HFF-Myc (cell line): ENCODE data around the gene RAF1.

ENCODE experiments used
- DNase-seq: peaks from one replicate; pipeline ENCODE4 v3.0.0-alpha.2; 2011; ENCODE audit warnings: low read depth; ENCODE audit errors: extremely low read depth
- H3K4me3 ChIP-seq: replicated peaks from 2 replicates; pipeline ENCODE4 v1.5.1; 2011; ENCODE audit warnings: low read depth, mild to moderate bottlenecking, control low read depth, low read length
- TF ChIP-seq, protein P1 (sequence below): IDR thresholded peaks from 2 replicates; pipeline ENCODE4 v1.5.1; 2012; ENCODE audit warnings: mild to moderate bottlenecking, low read depth, low read length, control low read depth; ENCODE audit errors: missing control alignments

Gene RAF1

DNA sequence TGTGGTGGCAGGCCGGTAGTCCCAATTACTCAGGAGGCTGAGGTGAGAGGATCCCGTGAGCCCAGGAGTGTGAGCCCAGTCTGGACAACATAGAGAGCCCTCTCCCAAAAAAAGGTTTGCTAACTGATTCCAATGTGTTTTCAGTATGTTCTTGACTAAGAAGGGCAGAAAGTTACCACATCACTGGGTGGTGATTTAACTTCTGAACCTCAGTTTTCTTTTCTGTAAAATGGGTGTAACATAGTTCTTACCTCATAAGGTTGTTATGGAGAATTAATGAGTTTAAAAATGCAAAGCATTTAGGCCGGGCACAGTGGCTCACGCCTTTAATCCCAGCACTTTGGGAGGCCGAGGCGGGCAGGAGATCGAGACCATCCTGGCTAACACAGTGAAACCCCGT is 28.5 kb upstream of the RAF1 start:
- H3K4me3 ChIP-seq: no peak overlapping the region
- TF ChIP-seq, protein P1, sequence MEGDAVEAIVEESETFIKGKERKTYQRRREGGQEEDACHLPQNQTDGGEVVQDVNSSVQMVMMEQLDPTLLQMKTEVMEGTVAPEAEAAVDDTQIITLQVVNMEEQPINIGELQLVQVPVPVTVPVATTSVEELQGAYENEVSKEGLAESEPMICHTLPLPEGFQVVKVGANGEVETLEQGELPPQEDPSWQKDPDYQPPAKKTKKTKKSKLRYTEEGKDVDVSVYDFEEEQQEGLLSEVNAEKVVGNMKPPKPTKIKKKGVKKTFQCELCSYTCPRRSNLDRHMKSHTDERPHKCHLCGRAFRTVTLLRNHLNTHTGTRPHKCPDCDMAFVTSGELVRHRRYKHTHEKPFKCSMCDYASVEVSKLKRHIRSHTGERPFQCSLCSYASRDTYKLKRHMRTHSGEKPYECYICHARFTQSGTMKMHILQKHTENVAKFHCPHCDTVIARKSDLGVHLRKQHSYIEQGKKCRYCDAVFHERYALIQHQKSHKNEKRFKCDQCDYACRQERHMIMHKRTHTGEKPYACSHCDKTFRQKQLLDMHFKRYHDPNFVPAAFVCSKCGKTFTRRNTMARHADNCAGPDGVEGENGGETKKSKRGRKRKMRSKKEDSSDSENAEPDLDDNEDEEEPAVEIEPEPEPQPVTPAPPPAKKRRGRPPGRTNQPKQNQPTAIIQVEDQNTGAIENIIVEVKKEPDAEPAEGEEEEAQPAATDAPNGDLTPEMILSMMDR: no peak
- no peak for DNase-seq

GRCh38 chr3:12689997-12690711 is 26.2 kb upstream of the RAF1 start:
- DNase-seq: no peak
- TF ChIP-seq, protein P1: no peak
- H3K4me3 ChIP-seq: no peak overlapping the region

DNA sequence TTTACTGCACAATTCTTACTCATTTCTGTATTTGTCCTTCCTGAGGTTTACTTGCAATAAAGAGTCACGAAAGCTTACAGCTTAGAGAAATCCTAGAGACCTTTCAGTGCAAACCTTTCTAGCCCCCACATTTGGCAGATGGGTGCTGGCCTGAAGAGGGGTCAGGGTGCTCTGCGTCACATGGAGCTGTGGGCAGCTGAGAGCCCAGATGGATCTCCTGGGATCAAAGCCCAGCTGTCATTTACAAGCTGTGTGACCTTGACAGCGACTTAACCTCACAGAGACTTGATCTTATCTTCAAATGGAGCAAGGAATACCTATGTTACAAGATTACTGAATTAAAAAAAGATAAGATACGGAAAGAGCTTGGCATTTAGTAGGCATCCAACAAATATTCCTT is 24.0 kb upstream of the RAF1 start:
- DNase-seq: no peak
- no peak overlapping the region for H3K4me3 ChIP-seq

DNA sequence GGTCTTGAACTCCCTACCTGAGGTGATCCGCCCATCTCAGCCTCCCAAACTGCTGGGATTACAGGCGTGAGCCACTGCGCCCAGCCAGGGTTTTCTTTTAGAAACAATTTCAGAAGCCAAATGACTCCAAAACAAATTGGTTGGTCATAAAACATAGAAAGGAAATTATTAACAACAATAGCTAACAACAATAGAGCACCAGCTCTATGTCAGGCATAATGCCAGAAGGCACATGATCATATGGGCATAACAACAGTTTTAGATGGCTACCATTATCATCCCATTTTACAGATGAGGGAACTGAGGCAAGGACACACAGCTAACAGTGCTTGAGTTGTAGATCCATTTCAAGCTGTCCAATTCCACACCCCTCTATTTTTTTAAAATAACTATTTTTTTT is 22.2 kb upstream of the RAF1 start:
- TF ChIP-seq, protein P1: no peak
- no peak overlapping the region for H3K4me3 ChIP-seq
- DNase-seq: no peak

More for the DNA sequence above, 24.0 kb upstream of the RAF1 start:
- TF ChIP-seq, protein P1: no peak

GRCh38 chr3:12681943-12682390 is 18.1 kb upstream of the RAF1 start:
- DNase-seq: no peak
- H3K4me3 ChIP-seq: no peak overlapping the region
- TF ChIP-seq, protein P1: no peak

GRCh38 chr3:12681089-12681942 is 17.4 kb upstream of the RAF1 start:
- no peak for DNase-seq
- TF ChIP-seq, protein P1: no peak
- H3K4me3 ChIP-seq: no peak overlapping the region
